ENCODE results near the gene SMG6.

GRCh38 chr17:2035541-2036488 is 267.8 kb downstream of the SMG6 start:
- TF ChIP-seq CTCF (IDR thresholded peaks at IDR 0.05) (no peak), ZFX (IDR thresholded peaks at IDR 0.05; ENCODE audit: borderline replicate concordance) (no peak)

Measured in 22Rv1 (cell line).